Bronchial epithelial cell (primary cell): ENCODE results near the gene SGO2. TPM values are rescaled to one million over a fixed set of nuclear protein-coding genes. Genes with fewer than 3 reads are reported as not detected.

ENCODE experiments used
- DNase-seq: peaks from one replicate; pipeline ENCODE4 v3.0.0-alpha.2; 2010; ENCODE audit warnings: low read depth
- FAIRE-seq: peaks from 2 replicates; lab custom pipeline; 2011; peaks lifted over from hg19 to GRCh38; lab: Jason Lieb, UNC
- H3K27me3 ChIP-seq: 2 replicates; pipeline ENCODE4 v1.5.1; 2011; ENCODE audit warnings: low read length; ENCODE audit not compliant: control insufficient read depth, insufficient read depth
- H3K36me3 ChIP-seq: 2 replicates; pipeline ENCODE4 v1.5.1; 2011; ENCODE audit warnings: low read length; ENCODE audit not compliant: control insufficient read depth, insufficient read depth
- H3K4me3 ChIP-seq: 2 replicates; pipeline ENCODE4 v1.5.1; 2011; ENCODE audit warnings: mild to moderate bottlenecking, low read depth, low read length, control low read depth
- CTCF ChIP-seq: IDR thresholded peaks from 2 replicates; pipeline ENCODE4 v1.5.1; 2011; ENCODE audit warnings: mild to moderate bottlenecking, moderate library complexity, low read length, control low read depth, inconsistent platforms; ENCODE audit not compliant: insufficient read depth, severe bottlenecking
- total RNA-seq: library from RNA; depleted of rRNA; stranded (reverse); fragments of >200 nt; gene quantifications from 2 replicates; pipeline ENCODE4 v1.2.1, GENCODE V29; 2014

SGO2 gene
- total RNA-seq, 1 donor from 2014 or later, result 0.79 TPM

GRCh38 chr2:200509235-200509611, 16.8 kb upstream of the SGO2 start:
- H3K27me3 ChIP-seq, result no peaks in the 10 kb centered on the region
- no peaks in the 10 kb centered on the region for H3K36me3 ChIP-seq
- DNase-seq (no peak), FAIRE-seq (no peak)
- TF ChIP-seq CTCF, result no peak
- peak overlapping the region; percentile 69 for H3K4me3 ChIP-seq

GRCh38 chr2:200509612-200510433, 16.2 kb upstream of the SGO2 start, which contains the start of gene KCTD18:
Gene KCTD18, minus strand, starts transcription at chr2:200510068. Its CDS starts 3,052 bp downstream, at chr2:200507016.
- peak within 1 kb of the TSS; percentile 69 for H3K4me3 ChIP-seq
- no peak for FAIRE-seq

GRCh38 chr2:200515155-200515554, 10.9 kb upstream of the SGO2 start:
- no peaks in the 10 kb centered on the region for H3K27me3 ChIP-seq
- FAIRE-seq (no peak), DNase-seq (no peak)
- no peak for TF ChIP-seq CTCF
- no peak overlapping the region for H3K4me3 ChIP-seq
- no peaks in the 10 kb centered on the region for H3K36me3 ChIP-seq

More at GRCh38 chr2:200509612-200510433, 16.2 kb upstream of the SGO2 start, which contains the start of gene KCTD18:
- DNase-seq, result peak; percentile 59
- peak; percentile 79 for TF ChIP-seq CTCF
- H3K36me3 ChIP-seq, result no peaks in the 10 kb centered on the region
- H3K27me3 ChIP-seq, result no peaks in the 10 kb centered on the region

- no peak for FAIRE-seq
- TF ChIP-seq CTCF, result no peak
- no peaks in the 10 kb centered on the region for H3K27me3 ChIP-seq
- DNase-seq, result peak; percentile 75
- no peak overlapping the region for H3K4me3 ChIP-seq
- H3K36me3 ChIP-seq, result no peaks in the 10 kb centered on the region
These were observed 2.8 kb upstream of the SGO2 start for GRCh38 chr2:200523158-200523557.

GRCh38 chr2:200523604-200524003, 2.4 kb upstream of the SGO2 start:
- TF ChIP-seq CTCF, result no peak
- no peaks in the 10 kb centered on the region for H3K36me3 ChIP-seq
- H3K4me3 ChIP-seq, result no peak overlapping the region
- DNase-seq (no peak), FAIRE-seq (no peak)
- H3K27me3 ChIP-seq, result no peaks in the 10 kb centered on the region
